GM21423 (cell line): ENCODE measurements around the gene UTP18.
"Not testable (repeated sequence)": the region's sequence is repeated elsewhere in the genome, so short reads cannot be mapped to it uniquely, and the experiment has no call there.

Experiments used
- ATAC-seq: cut with Tn5 transposase; IDR thresholded peaks from one replicate; pipeline ENCODE4 v1.9.1; 2021; ENCODE audit warnings: mild to moderate bottlenecking, moderate library complexity; ENCODE audit not compliant: unreplicated experiment

The UTP18 gene

GRCh38 chr17:51260237-51261023 lies at the start of gene UTP18:
TSS of gene UTP18 (plus strand) at chr17:51260546. CDS start at chr17:51260585, 39 bp downstream.
- peak; percentile 70 for ATAC-seq

- no peak for ATAC-seq
Observed at GRCh38 chr17:51214920-51215319, 45.4 kb upstream of the UTP18 start.

- ATAC-seq: no peak
Observed at GRCh38 chr17:51217946-51218345, 42.4 kb upstream of the UTP18 start.

- no peak for ATAC-seq
Observed at GRCh38 chr17:51221322-51221721, 39.0 kb upstream of the UTP18 start.

DNA sequence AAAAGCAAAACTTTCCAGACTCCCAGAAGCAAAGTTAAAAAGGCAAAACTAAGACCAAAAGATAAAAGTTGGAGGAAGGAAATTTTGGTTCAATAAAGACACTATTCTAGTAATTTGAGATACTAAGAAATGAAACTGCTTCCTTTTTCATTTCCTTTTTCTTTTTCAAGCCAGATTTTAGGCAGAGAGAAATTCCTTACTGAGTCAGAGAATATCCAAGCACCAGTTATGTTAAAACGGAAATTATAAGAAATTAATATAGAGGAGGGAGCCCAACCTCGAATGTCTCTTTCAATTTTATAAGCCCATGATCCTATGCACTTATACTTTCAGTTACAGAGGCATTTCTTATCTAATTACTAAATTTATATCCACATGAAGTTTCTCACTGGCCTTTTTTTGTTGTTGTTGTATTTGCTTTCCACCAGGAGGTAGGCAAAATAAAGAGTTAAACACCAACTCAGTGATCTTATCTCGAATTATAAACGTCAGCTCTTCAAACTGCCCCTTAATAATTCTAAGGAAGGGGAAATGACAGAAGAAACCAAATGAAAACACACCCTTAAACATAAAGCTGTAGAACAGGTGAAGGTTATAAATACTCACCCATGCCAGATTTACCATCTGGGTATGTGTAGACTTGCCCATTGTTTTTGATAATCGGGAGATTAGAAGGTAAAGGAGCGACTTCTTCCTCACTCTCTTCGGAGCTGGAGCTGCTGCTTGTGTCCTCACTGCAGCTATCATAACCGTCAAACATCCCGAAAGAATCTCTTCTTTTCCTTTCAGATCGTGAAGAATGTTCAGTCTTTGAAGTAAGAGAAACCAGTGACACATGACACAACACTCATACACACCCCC lies 35.7 kb upstream of the UTP18 start:
- ATAC-seq: no peak

- ATAC-seq: not testable (repeated sequence)
Observed at GRCh38 chr17:51225523-51225922, 34.8 kb upstream of the UTP18 start.

GRCh38 chr17:51228161-51228560 lies 32.2 kb upstream of the UTP18 start:
- no peak for ATAC-seq

DNA sequence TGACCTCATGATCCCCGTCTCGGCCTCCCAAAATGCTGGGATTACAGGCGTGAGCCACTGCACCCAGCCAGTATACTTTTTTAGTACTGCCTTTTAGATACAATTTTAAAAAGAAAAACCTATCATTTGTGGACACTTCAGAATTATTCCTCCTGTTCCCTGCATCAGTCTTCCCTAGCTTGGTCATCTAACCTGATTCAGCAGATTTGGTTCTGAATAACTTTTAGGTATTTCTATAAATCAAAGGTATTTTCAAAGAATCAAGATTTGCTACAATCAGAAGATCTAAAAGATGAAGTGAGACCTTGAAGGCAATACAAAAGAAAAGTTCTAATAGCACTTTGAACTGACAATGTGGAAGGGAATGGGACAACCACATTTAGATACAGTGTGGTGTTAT lies 30.5 kb upstream of the UTP18 start:
- ATAC-seq: no peak

DNA sequence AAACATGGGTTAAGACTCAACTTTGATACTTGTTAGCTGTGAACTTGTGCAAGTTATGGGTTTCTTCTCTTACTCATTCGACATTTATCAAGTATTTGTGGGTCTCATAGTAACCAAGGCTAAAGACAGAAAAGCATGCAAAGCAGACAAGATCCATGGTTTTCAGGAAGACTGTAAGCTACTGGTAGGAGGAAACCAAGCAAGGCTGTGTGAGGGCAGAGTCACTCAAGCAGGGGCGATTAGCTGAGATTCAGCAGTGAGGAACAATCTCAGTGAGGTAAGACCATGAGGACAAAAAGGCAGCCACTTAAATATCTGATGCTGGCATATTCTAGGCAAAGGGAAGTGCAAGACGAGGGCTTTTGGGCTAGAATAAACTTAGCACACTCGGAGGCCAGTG lies 30.0 kb upstream of the UTP18 start:
- ATAC-seq: no peak

DNA sequence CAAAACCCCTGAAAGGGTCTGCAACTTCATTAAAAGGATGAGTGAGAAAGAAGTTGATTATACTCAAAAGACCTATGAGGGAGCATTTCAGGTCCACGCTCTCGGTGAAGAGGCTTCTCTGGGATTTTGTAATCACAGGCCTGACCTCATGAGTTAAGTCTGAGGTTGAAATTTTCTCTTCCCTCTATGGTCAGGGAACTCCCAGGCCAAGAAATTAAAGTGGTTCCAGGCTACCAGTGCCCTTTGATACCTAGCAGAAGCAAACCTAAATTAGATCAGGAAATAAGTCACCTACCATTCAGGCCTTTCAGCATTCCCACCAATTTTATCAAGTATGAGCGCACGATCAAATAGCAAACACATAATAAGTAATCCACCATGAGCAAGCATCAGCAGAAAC lies 28.3 kb upstream of the UTP18 start:
- ATAC-seq: no peak

DNA sequence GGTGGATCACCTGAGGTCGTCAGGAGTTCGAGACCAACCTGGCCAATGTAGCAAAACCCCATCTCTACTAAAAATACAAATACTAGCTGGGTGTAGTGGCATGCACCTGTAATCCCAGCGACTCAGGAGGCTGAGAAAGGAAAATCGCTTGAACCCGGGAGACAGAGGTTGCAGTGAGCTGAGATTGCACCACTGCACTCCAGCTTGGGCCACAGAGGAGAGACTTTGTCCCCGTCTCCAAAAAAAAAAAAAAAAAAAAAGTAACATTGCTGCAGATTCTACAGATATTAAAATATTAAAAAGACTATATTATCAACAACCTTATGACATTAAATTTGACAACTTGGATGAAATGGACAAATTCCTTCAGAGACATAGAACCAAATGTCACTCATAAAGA lies 26.2 kb upstream of the UTP18 start:
- no peak for ATAC-seq

GRCh38 chr17:51238255-51238887 lies 22.0 kb upstream of the UTP18 start:
- peak; percentile 81 for ATAC-seq

DNA sequence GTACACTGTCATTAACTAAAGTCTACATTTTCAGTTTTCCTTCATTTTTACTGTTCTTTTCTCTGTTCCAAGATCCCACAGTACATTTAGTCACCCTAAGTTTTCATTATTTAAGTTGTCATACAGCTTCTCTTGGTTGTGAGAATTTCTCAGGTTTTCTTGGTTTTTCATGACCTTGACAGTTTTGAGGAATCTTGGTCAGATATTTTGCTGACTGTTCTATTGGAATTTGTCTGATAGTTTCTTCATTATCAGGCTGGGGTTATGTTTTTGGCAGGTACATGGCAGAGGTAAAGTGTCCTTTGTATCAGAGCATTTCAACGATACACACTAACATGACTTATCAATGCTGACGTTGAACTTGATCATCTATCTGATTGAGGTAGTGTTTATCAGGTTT lies 20.1 kb upstream of the UTP18 start:
- ATAC-seq: no peak

- no peak for ATAC-seq
Observed at GRCh38 chr17:51244041-51244440, 16.3 kb upstream of the UTP18 start.

DNA sequence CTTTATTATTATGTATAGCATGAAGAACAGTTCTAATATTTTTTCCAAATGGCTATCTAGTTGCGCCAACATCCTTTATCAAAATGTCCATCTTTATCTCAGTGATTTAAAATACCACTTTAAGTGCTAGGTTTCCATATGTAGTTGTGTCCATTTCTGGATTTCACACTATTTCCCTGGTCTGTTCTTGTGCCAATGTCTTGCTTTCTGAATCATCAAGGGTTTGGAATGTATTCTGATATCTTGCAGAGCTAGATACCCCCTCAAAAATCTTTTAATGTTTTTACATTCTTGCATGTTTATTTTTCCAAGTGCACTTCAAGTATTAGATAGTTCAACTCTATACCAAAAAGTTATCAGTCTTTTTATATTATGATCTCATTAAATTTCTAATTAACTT lies 14.8 kb upstream of the UTP18 start:
- no peak for ATAC-seq

DNA sequence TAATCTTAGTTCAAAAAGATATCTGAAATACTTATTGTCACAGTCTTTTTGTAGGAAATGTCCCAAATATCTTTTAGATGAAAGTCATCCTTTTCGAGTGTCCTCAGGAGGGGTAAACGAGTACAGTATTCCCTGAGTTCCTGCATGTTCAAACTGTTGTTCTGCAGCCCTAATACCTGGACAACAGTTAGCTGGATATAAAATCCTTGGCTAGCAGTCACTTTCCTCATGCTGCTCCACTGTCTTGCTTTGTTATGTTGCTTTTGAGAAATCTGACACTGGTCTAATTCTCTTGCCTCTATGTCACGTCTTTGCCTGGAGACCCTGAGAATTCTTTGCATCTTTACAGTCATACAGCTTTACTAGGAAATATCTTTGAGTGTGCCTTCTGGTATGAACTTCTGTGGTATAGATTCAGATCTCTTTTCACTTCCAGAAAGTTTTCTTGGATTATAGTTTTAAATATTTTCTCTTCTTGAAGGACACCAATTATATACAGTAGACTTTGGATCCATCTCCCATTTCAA lies 10.0 kb upstream of the UTP18 start:
- ATAC-seq: no peak

DNA sequence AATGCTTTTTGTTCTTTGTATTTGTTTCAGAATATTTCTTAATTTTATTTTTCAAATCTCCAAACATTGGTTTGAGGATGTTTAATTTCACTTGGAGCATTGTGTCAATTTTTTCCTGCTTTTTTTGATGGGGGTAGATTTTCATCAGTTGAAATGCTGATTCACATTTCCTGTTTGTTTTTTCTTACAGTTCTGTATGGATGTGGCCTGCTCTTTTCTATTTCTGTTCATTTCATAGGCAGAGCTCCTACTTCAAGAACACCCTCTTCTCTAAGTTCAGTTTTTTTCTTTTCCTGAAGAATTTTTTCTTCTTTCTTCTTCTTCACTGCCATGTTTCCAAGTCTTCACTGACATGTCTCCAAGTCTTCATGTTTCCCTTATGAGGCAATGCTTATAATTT lies 9.3 kb upstream of the UTP18 start:
- no peak for ATAC-seq

- ATAC-seq: no peak
Observed at GRCh38 chr17:51255673-51256072, 4.7 kb upstream of the UTP18 start.

DNA sequence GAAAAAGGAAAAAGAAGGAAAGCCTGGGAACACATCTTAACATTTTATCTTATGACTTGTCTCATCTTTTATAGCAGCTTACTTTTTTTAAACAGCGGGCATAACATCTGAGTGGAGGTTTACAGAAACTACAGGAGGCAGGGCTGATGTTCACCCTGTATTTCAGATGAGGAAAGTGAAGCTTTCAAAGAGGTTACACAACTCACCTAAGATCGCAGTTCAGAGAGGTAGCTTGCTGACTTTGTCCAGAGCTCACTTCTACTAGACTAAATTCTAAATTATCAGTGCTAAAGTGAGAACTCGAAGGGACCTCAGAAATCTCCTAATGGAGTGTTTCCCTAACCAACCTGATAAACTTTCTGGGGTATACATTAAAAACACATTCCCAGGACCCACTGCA lies 4.2 kb upstream of the UTP18 start:
- no peak for ATAC-seq

- ATAC-seq: no peak
Observed at GRCh38 chr17:51257150-51258081, 2.9 kb upstream of the UTP18 start.
